ENCODE data around the gene SRCAP.
"Not testable (repeated sequence)": the region's sequence is repeated elsewhere in the genome, so short reads cannot be mapped to it uniquely, and the experiment has no call there.

The SRCAP gene

GRCh38 chr16:30699615-30700099 is 686 bp downstream of the SRCAP start:
- DNase-seq, result no peak

DNA sequence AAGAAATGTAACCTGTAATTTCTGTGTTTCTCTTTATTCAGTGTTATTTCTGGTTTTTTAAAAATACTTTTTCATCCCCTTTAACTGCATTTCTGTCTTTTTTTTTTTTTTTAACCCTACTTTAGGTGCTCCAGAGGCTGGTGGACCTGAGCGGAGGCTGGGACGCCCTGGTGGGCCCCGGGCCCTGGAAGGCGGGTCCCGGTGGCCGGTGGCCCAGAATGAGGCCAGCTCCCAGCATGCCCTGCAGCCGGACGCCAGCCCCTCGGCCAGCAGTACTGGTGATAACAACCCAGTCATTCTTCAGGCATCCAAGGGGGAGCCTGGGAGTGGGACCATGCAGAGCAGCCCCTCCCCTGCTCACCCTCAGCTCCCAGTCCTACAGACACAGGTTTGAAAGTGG is 1.5 kb downstream of the SRCAP start:
- no peak for DNase-seq

- no peak for DNase-seq
These were observed 2.0 kb downstream of the SRCAP start for GRCh38 chr16:30700971-30701370.

DNA sequence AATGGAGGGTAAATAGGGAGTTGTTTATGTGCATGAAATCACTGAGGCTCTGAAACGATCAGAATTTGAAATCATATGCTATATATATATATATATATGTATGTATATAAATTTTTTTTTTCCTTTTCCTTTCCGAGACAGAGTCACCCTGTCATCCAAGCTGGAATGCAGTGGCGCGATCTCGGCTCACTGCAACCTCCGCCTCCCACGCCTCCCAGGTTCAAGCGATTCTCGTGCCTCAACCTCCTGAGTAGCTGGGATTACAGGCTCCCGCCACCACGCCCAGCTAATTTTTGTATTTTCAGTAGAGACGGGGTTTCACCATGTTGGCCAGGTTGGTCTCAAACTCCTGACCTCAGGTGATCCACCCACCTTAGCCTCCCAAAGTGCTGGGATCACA is 4.1 kb downstream of the SRCAP start:
- not testable (repeated sequence) for DNase-seq

- no peak for DNase-seq
These were observed 5.0 kb downstream of the SRCAP start for GRCh38 chr16:30703971-30704370.

GRCh38 chr16:30706046-30706445 is 7.1 kb downstream of the SRCAP start:
- DNase-seq, result no peak

GRCh38 chr16:30710971-30711370 is 12.0 kb downstream of the SRCAP start:
- DNase-seq, result no peak

GRCh38 chr16:30711712-30712111 is 12.7 kb downstream of the SRCAP start:
- DNase-seq, result no peak

- DNase-seq, result peak; percentile 59
These were observed 16.9 kb downstream of the SRCAP start for GRCh38 chr16:30715750-30716445.

GRCh38 chr16:30720086-30720485 is 21.1 kb downstream of the SRCAP start:
- DNase-seq, result no peak

DNA sequence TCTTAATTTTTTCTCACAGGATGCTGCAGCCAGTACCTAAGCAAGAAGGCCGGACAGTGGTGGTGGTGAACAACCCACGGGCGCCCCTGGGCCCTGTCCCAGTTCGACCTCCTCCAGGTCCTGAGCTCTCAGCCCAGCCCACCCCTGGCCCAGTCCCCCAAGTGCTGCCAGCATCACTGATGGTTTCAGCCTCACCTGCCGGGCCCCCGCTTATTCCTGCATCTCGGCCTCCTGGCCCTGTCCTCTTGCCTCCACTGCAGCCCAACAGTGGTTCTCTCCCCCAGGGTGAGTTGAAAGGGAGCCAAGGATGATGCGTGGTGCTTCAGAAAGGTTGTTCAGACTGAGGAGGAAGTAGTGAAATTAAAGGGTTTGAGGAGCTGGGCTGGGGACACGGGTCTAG is 21.7 kb downstream of the SRCAP start:
- no peak for DNase-seq

DNA sequence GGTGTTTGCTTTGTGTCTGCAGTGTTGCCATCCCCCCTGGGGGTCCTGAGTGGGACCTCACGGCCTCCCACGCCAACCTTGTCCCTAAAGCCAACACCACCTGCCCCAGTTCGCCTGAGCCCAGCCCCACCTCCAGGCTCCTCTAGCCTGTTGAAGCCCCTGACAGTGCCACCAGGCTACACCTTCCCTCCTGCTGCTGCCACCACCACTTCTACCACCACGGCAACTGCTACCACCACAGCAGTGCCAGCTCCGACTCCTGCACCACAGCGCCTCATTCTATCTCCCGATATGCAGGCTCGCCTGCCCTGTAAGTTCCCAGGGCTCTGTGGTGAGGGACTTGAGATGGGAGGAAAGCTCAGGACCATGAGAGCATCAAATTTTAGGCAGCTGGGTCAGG is 22.2 kb downstream of the SRCAP start:
- DNase-seq, result no peak

DNA sequence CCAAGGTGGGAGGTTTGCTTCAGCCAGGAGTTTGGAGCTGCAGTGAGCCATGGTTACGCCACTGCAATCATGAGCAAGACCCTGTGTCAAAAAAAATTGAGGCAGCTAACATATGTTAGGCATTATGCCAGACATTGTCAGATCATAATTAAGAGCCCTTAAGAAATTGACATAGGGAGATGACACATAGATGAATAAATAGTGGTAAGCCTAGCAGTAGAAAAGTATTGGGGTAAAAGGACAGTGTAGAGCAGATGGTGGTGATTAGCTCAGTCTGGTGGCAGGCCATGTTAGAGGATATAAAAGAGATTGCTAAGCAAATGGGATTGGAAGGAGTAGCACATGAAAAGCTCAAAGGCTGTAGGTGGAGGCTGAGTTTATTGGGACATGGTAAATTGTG is 22.6 kb downstream of the SRCAP start:
- no peak for DNase-seq

- DNase-seq, result no peak
These were observed 23.5 kb downstream of the SRCAP start for GRCh38 chr16:30722443-30722842.

GRCh38 chr16:30722916-30723315 is 23.9 kb downstream of the SRCAP start:
- DNase-seq, result no peak

- no peak for DNase-seq
These were observed 24.9 kb downstream of the SRCAP start for GRCh38 chr16:30723725-30724355.

DNA sequence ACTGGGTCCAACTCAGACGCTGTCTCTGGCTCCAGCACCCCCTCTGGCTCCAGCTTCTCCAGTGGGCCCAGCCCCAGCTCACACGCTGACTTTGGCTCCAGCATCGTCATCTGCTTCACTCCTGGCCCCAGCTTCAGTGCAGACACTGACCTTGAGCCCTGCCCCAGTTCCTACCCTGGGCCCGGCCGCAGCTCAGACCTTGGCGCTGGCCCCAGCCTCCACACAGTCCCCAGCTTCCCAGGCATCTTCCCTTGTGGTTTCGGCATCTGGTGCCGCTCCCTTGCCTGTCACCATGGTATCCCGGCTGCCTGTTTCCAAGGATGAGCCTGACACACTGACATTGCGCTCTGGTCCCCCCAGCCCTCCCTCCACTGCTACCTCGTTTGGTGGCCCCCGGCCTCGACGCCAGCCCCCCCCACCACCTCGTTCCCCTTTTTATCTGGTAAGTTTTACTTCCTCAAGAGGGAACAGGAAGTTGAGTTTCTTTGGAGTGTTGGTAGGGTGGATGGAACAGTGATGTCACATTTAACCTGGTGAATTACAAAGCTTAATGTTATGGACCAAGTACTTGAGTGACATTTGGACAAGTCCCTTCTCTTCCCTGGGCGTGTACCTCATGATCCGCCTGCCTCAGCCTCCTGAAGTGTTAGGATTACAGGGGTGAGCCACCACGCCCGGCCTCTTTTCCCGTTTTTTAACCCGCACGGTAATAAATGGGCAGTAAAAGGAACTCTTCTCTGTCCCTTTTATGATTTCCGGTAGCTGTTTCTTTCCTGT is 25.9 kb downstream of the SRCAP start:
- DNase-seq, result no peak

DNA sequence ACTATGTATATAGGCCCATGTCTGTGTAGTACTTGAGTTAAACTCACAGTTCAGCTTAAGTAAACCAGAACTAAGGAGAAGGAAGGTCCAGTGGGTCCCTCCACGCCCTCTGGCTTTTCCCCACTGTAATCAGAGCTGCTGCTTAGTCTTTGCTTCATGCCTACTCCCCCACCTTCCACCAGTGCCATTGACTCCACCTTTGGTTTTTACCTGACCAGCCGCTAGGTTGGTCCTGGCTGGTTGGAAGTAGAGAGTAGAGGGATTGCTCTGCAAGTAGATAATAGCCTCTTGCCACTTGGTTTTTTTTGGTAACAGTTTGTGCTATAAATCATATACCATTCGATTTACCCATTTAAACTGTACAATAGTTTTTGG is 26.4 kb downstream of the SRCAP start:
- DNase-seq, result no peak

DNA sequence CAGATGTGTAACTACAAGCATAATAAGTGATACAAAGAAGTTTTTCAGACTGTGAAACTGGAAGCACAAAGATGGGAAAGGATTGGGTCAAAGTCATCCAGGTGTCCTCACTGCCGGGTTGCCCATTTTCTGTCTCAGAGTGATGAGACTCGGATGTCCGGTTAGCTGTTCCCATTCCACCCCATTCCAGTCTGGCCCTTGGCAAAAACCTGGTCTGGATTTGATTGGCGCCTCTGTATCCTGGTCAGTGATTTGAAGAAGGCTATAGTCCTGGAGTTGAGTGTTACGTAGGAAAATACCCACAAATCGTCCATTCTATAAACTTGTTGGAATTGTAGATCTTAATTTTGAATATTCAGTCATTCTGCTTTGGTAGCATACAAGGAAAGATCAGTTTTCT is 29.4 kb downstream of the SRCAP start:
- DNase-seq, result no peak

DNA sequence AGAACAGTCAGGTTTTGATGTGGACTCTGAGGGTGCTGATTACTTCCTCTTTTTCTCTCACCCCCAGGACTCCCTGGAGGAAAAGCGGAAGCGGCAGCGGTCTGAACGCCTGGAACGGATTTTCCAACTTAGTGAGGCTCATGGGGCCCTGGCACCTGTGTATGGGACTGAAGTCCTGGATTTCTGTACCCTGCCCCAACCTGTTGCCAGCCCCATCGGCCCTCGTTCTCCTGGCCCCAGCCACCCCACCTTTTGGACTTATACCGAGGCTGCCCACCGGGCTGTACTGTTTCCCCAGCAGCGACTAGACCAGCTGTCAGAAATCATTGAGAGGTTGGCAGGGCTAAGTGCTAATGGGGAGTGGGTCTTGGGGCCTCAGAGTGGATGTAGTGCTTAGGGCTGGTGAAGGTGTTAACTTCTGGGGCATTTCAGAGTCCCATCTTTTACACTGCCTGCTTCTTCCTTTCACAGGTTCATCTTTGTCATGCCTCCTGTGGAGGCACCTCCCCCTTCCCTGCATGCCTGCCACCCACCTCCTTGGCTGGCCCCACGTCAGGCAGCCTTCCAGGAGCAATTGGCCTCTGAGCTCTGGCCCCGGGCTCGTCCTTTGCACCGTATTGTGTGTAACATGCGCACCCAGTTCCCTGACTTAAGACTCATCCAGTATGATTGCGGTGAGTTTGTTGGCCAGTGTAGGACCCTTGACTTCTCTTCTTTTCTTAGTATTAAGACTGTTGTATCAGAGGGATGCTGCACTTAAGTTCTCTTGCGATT is 30.1 kb downstream of the SRCAP start:
- no peak for DNase-seq

DNA sequence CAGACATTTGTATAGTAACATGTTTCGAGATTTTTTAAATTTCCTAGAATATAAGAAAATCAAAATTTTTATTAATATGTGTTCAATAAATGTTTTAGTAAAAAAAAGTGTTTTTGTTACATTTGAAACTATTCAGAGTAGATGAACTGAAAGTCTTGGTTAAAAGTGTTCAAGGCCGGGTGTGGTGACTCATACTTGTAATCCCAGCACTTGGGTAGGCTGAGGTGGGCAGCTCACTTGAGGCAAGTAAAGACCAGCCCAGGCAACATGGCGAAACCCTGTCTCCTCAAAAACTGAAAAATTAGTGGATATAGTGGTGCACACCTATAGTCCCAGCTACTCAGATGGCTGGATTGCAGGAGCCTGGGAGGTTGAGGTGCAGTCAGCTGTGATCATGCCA is 32.4 kb downstream of the SRCAP start:
- DNase-seq, result no peak

DNA sequence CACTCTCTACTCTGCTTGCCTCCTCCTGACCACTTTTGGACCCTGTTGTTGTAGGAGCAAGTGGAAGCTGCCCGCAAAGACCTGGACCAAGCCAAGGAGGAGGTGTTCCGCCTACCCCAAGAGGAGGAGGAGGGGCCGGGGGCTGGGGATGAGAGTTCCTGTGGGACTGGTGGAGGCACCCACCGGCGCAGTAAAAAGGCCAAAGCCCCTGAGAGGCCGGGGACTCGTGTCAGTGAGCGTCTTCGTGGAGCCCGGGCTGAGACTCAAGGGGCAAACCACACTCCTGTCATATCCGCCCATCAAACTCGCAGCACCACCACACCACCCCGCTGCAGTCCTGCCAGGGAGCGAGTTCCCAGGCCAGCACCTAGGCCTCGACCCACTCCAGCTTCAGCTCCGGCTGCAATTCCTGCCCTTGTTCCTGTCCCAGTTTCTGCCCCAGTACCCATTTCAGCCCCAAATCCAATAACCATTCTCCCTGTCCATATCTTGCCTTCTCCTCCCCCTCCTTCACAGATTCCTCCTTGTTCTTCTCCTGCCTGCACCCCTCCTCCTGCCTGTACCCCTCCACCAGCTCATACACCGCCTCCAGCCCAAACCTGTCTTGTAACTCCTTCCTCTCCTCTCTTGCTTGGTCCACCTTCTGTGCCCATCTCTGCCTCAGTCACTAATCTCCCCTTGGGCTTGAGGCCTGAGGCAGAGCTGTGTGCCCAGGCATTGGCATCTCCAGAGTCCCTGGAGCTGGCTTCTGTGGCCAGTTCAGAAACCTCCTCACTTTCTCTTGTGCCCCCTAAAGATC is 38.2 kb downstream of the SRCAP start:
- no peak for DNase-seq
